ENCODE measurements around the gene GORASP1.

GORASP1 gene

GRCh38 chr3:39141171-39141995 is 34.0 kb upstream of the GORASP1 start:
- DNase-seq (ENCODE audit: low spot score) = no peak

GRCh38 chr3:39140341-39140971 is 33.0 kb upstream of the GORASP1 start:
- no peak for DNase-seq (ENCODE audit: low spot score)

GRCh38 chr3:39139442-39139841 is 32.0 kb upstream of the GORASP1 start:
- no peak for DNase-seq (ENCODE audit: low spot score)

- DNase-seq (ENCODE audit: low spot score) = no peak
Measured at GRCh38 chr3:39138804-39139415, 31.5 kb upstream of the GORASP1 start.

GRCh38 chr3:39137991-39138803 is 30.8 kb upstream of the GORASP1 start:
- DNase-seq (ENCODE audit: low spot score) = no peak

- no peak for DNase-seq (ENCODE audit: low spot score)
Measured at GRCh38 chr3:39137435-39137936, 30.1 kb upstream of the GORASP1 start.

GRCh38 chr3:39136533-39137434 is 29.4 kb upstream of the GORASP1 start:
- DNase-seq (ENCODE audit: low spot score) = no peak

GRCh38 chr3:39135170-39135805 is 27.9 kb upstream of the GORASP1 start:
- no peak for DNase-seq (ENCODE audit: low spot score)

- DNase-seq (ENCODE audit: low spot score) = no peak
Measured at GRCh38 chr3:39134305-39134704, 26.9 kb upstream of the GORASP1 start.

- DNase-seq (ENCODE audit: low spot score) = no peak
Measured at GRCh38 chr3:39133822-39134221, 26.4 kb upstream of the GORASP1 start.

- DNase-seq (ENCODE audit: low spot score) = no peak
Measured at GRCh38 chr3:39133093-39133490, 25.7 kb upstream of the GORASP1 start.

- DNase-seq (ENCODE audit: low spot score) = no peak
Measured at GRCh38 chr3:39132096-39133092, 25.0 kb upstream of the GORASP1 start.

GRCh38 chr3:39130693-39131265 is 23.4 kb upstream of the GORASP1 start:
- no peak for DNase-seq (ENCODE audit: low spot score)

- no peak for DNase-seq (ENCODE audit: low spot score)
Measured at GRCh38 chr3:39130026-39130425, 22.6 kb upstream of the GORASP1 start.

GRCh38 chr3:39128951-39129350 is 21.5 kb upstream of the GORASP1 start:
- DNase-seq (ENCODE audit: low spot score) = no peak

- DNase-seq (ENCODE audit: low spot score) = no peak
Measured at GRCh38 chr3:39127908-39128304, 20.5 kb upstream of the GORASP1 start.

GRCh38 chr3:39127269-39127907 is 20.0 kb upstream of the GORASP1 start:
- DNase-seq (ENCODE audit: low spot score) = no peak

GRCh38 chr3:39126532-39127071 is 19.2 kb upstream of the GORASP1 start:
- DNase-seq (ENCODE audit: low spot score) = no peak
